GM11168 (cell line): ENCODE results near the gene LMAN2.
"Not testable (repeated sequence)": the region's sequence is repeated elsewhere in the genome, so short reads cannot be mapped to it uniquely, and the experiment has no call there.

Experiments used
- in situ Hi-C: fragments of 300-500 bp; cut with MboI; formaldehyde crosslinking; loops from one replicate; pipeline ENCODE4 v1.12.0; 2022; ENCODE audit warnings: low sequenced_read_pairs; ENCODE audit not compliant: unreplicated experiment

LMAN2 gene

GRCh38 chr5:177354256-177354655, 2.8 kb upstream of the LMAN2 start:
- in situ Hi-C loops, result no loop called here

GRCh38 chr5:177353093-177353492, 1.6 kb upstream of the LMAN2 start:
- in situ Hi-C loops, result no loop called here

- in situ Hi-C loops, result no loop called here
Measured at GRCh38 chr5:177350776-177351391, 584 bp downstream of the LMAN2 start.

- in situ Hi-C loops, result no loop called here
Measured at GRCh38 chr5:177349762-177350161, 1.7 kb downstream of the LMAN2 start.

- in situ Hi-C loops, result no loop called here
Measured at GRCh38 chr5:177349362-177349647, 2.2 kb downstream of the LMAN2 start.

- in situ Hi-C loops, result no loop called here
Measured at GRCh38 chr5:177347699-177348098, 3.8 kb downstream of the LMAN2 start.

GRCh38 chr5:177346820-177347219, 4.6 kb downstream of the LMAN2 start:
- in situ Hi-C loops, result no loop called here

GRCh38 chr5:177344891-177345290, 6.6 kb downstream of the LMAN2 start:
- in situ Hi-C loops, result no loop called here

- in situ Hi-C loops, result no loop called here
Measured at GRCh38 chr5:177343777-177344176, 7.7 kb downstream of the LMAN2 start.

GRCh38 chr5:177343000-177343399, 8.5 kb downstream of the LMAN2 start:
- in situ Hi-C loops, result not testable (repeated sequence)

- in situ Hi-C loops, result no loop called here
Measured at GRCh38 chr5:177339107-177339638, 12.3 kb downstream of the LMAN2 start.

- in situ Hi-C loops, result no loop called here
Measured at GRCh38 chr5:177338251-177339106, 13.0 kb downstream of the LMAN2 start.

- in situ Hi-C loops, result no loop called here
Measured at GRCh38 chr5:177336603-177337494, 14.6 kb downstream of the LMAN2 start.

- in situ Hi-C loops, result no loop called here
Measured at GRCh38 chr5:177336112-177336511, 15.4 kb downstream of the LMAN2 start.

GRCh38 chr5:177335701-177336065, 15.8 kb downstream of the LMAN2 start:
- in situ Hi-C loops, result no loop called here

GRCh38 chr5:177334781-177335700, 16.4 kb downstream of the LMAN2 start:
- in situ Hi-C loops, result no loop called here

GRCh38 chr5:177334155-177334551, 17.3 kb downstream of the LMAN2 start:
- in situ Hi-C loops, result no loop called here

- in situ Hi-C loops, result no loop called here
Measured at GRCh38 chr5:177333420-177334154, 17.9 kb downstream of the LMAN2 start.

- in situ Hi-C loops, result no loop called here
Measured at GRCh38 chr5:177332896-177333260, 18.6 kb downstream of the LMAN2 start.
